ENCODE measurements around the gene JMY. TPM values are rescaled to one million over a fixed set of nuclear protein-coding genes. Genes with fewer than 3 reads are reported as not detected.

JMY gene
- total RNA-seq, 1 experiment from 2014 or later: 3.5 TPM

- no peak overlapping the region for H3K4me3 ChIP-seq (ENCODE audit: low read depth, low read length, poor library complexity, severe bottlenecking)
- H3K4me1 ChIP-seq (ENCODE audit: insufficient read depth, low read length, poor library complexity, severe bottlenecking): no peaks in the 10 kb centered on the region
- no TSS peak for BruUV-seq (replicated peaks)
- no peaks in the 10 kb centered on the region for H3K36me3 ChIP-seq (ENCODE audit: insufficient read depth, low read length, poor library complexity, severe bottlenecking)
- ChIA-PET POLR2A (ENCODE audit: low non-redundant PET) (interaction anchor here (0.7 kb wide), 1 partner anchor 62 kb away, joined by 3 read pairs; no protein-coding TSS in a partner anchor), CTCF (no interaction called here)
- H3K27me3 ChIP-seq (replicated peaks; ENCODE audit: insufficient read depth, low read depth, low read length, poor library complexity): no peaks in the 10 kb centered on the region
- intact Hi-C loops (cut with micrococcal nuclease; ENCODE audit: unreplicated experiment): no loop called here
- TF ChIP-seq EZH2 (IDR thresholded peaks at IDR 0.05; ENCODE audit: borderline replicate concordance, low read depth, low read length, poor library complexity, severe bottlenecking): no peak
- TF ChIP-seq CTCF (conservative IDR thresholded peaks at IDR 0.05; ENCODE audit: low read depth, low read length): no peak
- DNase-seq (ENCODE audit: low spot score): no peak
- no peaks in the 10 kb centered on the region for H3K9me3 ChIP-seq (ENCODE audit: low read depth, low read length, poor library complexity, severe bottlenecking)
- H3K27ac ChIP-seq (ENCODE audit: low read depth, low read length, poor library complexity, severe bottlenecking): no peak overlapping the region
Measured at GRCh38 chr5:79301046-79301712, 65.2 kb downstream of the JMY start.

GRCh38 chr5:79302454-79302853 is 66.5 kb downstream of the JMY start:
- DNase-seq (ENCODE audit: low spot score): no peak
- POLR2A ChIA-PET (ENCODE audit: low non-redundant PET): no interaction called here
- H3K4me1 ChIP-seq (ENCODE audit: insufficient read depth, low read length, poor library complexity, severe bottlenecking): no peaks in the 10 kb centered on the region
- no peak for TF ChIP-seq CTCF (conservative IDR thresholded peaks at IDR 0.05; ENCODE audit: low read depth, low read length)
- no peak for TF ChIP-seq EZH2 (IDR thresholded peaks at IDR 0.05; ENCODE audit: borderline replicate concordance, low read depth, low read length, poor library complexity, severe bottlenecking)
- H3K27ac ChIP-seq (ENCODE audit: low read depth, low read length, poor library complexity, severe bottlenecking): no peak overlapping the region
- H3K4me3 ChIP-seq (ENCODE audit: low read depth, low read length, poor library complexity, severe bottlenecking): no peak overlapping the region
- no peaks in the 10 kb centered on the region for H3K27me3 ChIP-seq (replicated peaks; ENCODE audit: insufficient read depth, low read depth, low read length, poor library complexity)
- BruUV-seq (replicated peaks): no TSS peak
- H3K36me3 ChIP-seq (ENCODE audit: insufficient read depth, low read length, poor library complexity, severe bottlenecking): no peaks in the 10 kb centered on the region
- intact Hi-C loops (cut with micrococcal nuclease; ENCODE audit: unreplicated experiment): no loop called here
- no peaks in the 10 kb centered on the region for H3K9me3 ChIP-seq (ENCODE audit: low read depth, low read length, poor library complexity, severe bottlenecking)
- CTCF ChIA-PET: no interaction called here

GRCh38 chr5:79305706-79306105 is 69.8 kb downstream of the JMY start:
- intact Hi-C loops (cut with micrococcal nuclease; ENCODE audit: unreplicated experiment): no loop called here
- CTCF ChIA-PET: no interaction called here
- POLR2A ChIA-PET (ENCODE audit: low non-redundant PET): no interaction called here

More at GRCh38 chr5:79305706-79306105, 69.8 kb downstream of the JMY start:
- H3K4me1 ChIP-seq (ENCODE audit: insufficient read depth, low read length, poor library complexity, severe bottlenecking): no peaks in the 10 kb centered on the region
- no TSS peak for BruUV-seq (replicated peaks)
- H3K27me3 ChIP-seq (replicated peaks; ENCODE audit: insufficient read depth, low read depth, low read length, poor library complexity): no peaks in the 10 kb centered on the region
- TF ChIP-seq CTCF (conservative IDR thresholded peaks at IDR 0.05; ENCODE audit: low read depth, low read length): no peak
- TF ChIP-seq EZH2 (IDR thresholded peaks at IDR 0.05; ENCODE audit: borderline replicate concordance, low read depth, low read length, poor library complexity, severe bottlenecking): no peak
- DNase-seq (ENCODE audit: low spot score): no peak
- no peaks in the 10 kb centered on the region for H3K36me3 ChIP-seq (ENCODE audit: insufficient read depth, low read length, poor library complexity, severe bottlenecking)
- no peak overlapping the region for H3K27ac ChIP-seq (ENCODE audit: low read depth, low read length, poor library complexity, severe bottlenecking)
- no peak overlapping the region for H3K4me3 ChIP-seq (ENCODE audit: low read depth, low read length, poor library complexity, severe bottlenecking)
- H3K9me3 ChIP-seq (ENCODE audit: low read depth, low read length, poor library complexity, severe bottlenecking): no peaks in the 10 kb centered on the region

Data from A673 (cell line).